ENCODE results near the gene RGL3. TPM values are rescaled to one million over a fixed set of nuclear protein-coding genes. Genes with fewer than 3 reads are reported as not detected.

RGL3 gene
- total RNA-seq, 2 experiments from 2014 or later, result 0.49 TPM; not detected in 1

- no peaks in the 10 kb centered on the region for H3K9me2 ChIP-seq (ENCODE audit: insufficient read depth, low read length)
- POLR2A ChIA-PET, result interaction anchor here (1.1 kb wide), 1 partner anchor 12 kb away, joined by 3 read pairs; no protein-coding TSS in a partner anchor
- H4K20me1 ChIP-seq (ENCODE audit: insufficient read depth, low read length), result no peaks in the 10 kb centered on the region
- BruUV-seq (replicated peaks), result no TSS peak
- H3K4me1 ChIP-seq (ENCODE audit: insufficient read depth, low read length, poor library complexity, severe bottlenecking), result no peaks in the 10 kb centered on the region
- CTCF ChIA-PET (ENCODE audit: unreplicated experiment), result no interaction called here
- intact Hi-C loops (cut with micrococcal nuclease; ENCODE audit: unreplicated experiment), result no loop called here
- TF ChIP-seq CTCF (conservative IDR thresholded peaks at IDR 0.05; ENCODE audit: low read length) (no peak), EZH2phosphoT487 (IDR thresholded peaks at IDR 0.05; ENCODE audit: borderline replicate concordance, low read depth, low read length) (no peak)
- no peak overlapping the region for H2AFZ ChIP-seq (ENCODE audit: low read length)
- no peak overlapping the region for H3K4me2 ChIP-seq (ENCODE audit: low read length)
- no peak for DNase-seq (ENCODE audit: low spot score)
- no peak overlapping the region for H3K4me3 ChIP-seq (ENCODE audit: low read depth, low read length, poor library complexity, severe bottlenecking)
- H3K27ac ChIP-seq (ENCODE audit: low read depth, low read length, poor library complexity, severe bottlenecking), result no peak overlapping the region
- no peaks in the 10 kb centered on the region for H3K9me3 ChIP-seq (ENCODE audit: low read length)
- no peaks in the 10 kb centered on the region for H3K79me2 ChIP-seq (ENCODE audit: insufficient read depth, low read depth, low read length)
- no peaks in the 10 kb centered on the region for H3K36me3 ChIP-seq (ENCODE audit: insufficient read depth, low read length)
Observed at GRCh38 chr19:11361771-11362731, 57.1 kb downstream of the RGL3 start.

- Histone ChIP-seq H3K4me3 (ENCODE audit: low read depth, low read length, poor library complexity, severe bottlenecking) (no peak overlapping the region), H3K27ac (ENCODE audit: low read depth, low read length, poor library complexity, severe bottlenecking) (no peak overlapping the region), H2AFZ (ENCODE audit: low read length) (no peak overlapping the region), H3K36me3 (ENCODE audit: insufficient read depth, low read length) (no peaks in the 10 kb centered on the region), H3K4me1 (ENCODE audit: insufficient read depth, low read length, poor library complexity, severe bottlenecking) (no peaks in the 10 kb centered on the region), H4K20me1 (ENCODE audit: insufficient read depth, low read length) (no peaks in the 10 kb centered on the region), H3K4me2 (ENCODE audit: low read length) (no peak overlapping the region), H3K9me2 (ENCODE audit: insufficient read depth, low read length) (no peaks in the 10 kb centered on the region), H3K9me3 (ENCODE audit: low read length) (no peaks in the 10 kb centered on the region), H3K79me2 (ENCODE audit: insufficient read depth, low read depth, low read length) (no peaks in the 10 kb centered on the region)
- DNase-seq (ENCODE audit: low spot score), result no peak
- ChIA-PET CTCF (ENCODE audit: unreplicated experiment) (no interaction called here), POLR2A (interaction anchor here (1.1 kb wide), 1 partner anchor 12 kb away, joined by 3 read pairs; no protein-coding TSS in a partner anchor)
- intact Hi-C loops (cut with micrococcal nuclease; ENCODE audit: unreplicated experiment), result no loop called here
- no peak for TF ChIP-seq EZH2phosphoT487 (IDR thresholded peaks at IDR 0.05; ENCODE audit: borderline replicate concordance, low read depth, low read length)
- TF ChIP-seq CTCF (conservative IDR thresholded peaks at IDR 0.05; ENCODE audit: low read length), result no peak
- BruUV-seq (replicated peaks), result no TSS peak
Observed at GRCh38 chr19:11361037-11361770, 57.9 kb downstream of the RGL3 start.

Measured in OCI-LY7 (cell line).